Fibroblast of pulmonary artery (primary cell): ENCODE results near the gene STX4.

Experiments
- DNase-seq: peaks from one replicate; pipeline ENCODE4 v3.0.0-alpha.2; 2010; ENCODE audit warnings: low read depth
- H3K4me3 ChIP-seq: replicated peaks from 2 replicates; pipeline ENCODE4 v1.5.1; 2011; ENCODE audit warnings: low read depth, mild to moderate bottlenecking, control low read depth, low read length, moderate library complexity
- TF ChIP-seq, protein P1 (sequence below): IDR thresholded peaks from 2 replicates; pipeline ENCODE4 v1.5.1; 2011; ENCODE audit warnings: mild to moderate bottlenecking, control low read depth, low read length, inconsistent platforms; ENCODE audit errors: missing control alignments

Gene STX4

DNA sequence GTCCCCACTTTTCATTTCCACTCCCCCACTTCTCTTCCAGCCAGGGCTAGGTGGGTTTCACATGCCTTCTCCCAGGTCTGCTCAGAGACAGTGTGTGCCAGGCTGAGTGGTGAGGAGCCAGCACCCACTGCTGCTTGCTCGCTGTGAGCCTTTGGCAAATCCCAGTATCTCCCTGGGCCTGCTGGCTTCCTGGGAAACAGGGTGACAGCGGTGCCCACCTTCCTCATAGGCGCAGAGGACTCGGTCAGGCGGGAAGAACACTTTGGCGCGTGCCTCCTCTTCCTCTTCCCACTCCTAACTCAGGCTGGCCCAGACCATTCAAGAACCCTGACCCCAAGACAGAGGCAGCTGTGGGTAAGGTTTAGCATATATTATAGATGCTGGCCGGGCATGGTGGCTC, 55.8 kb downstream of the STX4 start:
- H3K4me3 ChIP-seq = no peak overlapping the region
- TF ChIP-seq, protein P1, sequence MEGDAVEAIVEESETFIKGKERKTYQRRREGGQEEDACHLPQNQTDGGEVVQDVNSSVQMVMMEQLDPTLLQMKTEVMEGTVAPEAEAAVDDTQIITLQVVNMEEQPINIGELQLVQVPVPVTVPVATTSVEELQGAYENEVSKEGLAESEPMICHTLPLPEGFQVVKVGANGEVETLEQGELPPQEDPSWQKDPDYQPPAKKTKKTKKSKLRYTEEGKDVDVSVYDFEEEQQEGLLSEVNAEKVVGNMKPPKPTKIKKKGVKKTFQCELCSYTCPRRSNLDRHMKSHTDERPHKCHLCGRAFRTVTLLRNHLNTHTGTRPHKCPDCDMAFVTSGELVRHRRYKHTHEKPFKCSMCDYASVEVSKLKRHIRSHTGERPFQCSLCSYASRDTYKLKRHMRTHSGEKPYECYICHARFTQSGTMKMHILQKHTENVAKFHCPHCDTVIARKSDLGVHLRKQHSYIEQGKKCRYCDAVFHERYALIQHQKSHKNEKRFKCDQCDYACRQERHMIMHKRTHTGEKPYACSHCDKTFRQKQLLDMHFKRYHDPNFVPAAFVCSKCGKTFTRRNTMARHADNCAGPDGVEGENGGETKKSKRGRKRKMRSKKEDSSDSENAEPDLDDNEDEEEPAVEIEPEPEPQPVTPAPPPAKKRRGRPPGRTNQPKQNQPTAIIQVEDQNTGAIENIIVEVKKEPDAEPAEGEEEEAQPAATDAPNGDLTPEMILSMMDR = no peak
- no peak for DNase-seq
